Esophagus muscularis mucosa (tissue), 3 donors: ENCODE measurements around the gene CROCC2.

Experiments used
- POLR2A ChIP-seq: fragments of 450-650 bp; IDR thresholded peaks from one replicate; pipeline ENCODE4 v1.6.1; 2017; ENCODE audit warnings: antibody characterized with exemption, moderate library complexity, mild to moderate bottlenecking, low read depth
- TF ChIP-seq, protein P1 (sequence below), 3 experiments: fragments of 200-600 bp in 2 of 3; fragments of 450-650 bp in 1 of 3; sonication (generic) in 2 of 3; IDR thresholded peaks; one replicate each; pipeline ENCODE4 v1.5.1; 2017 to 2019; ENCODE audit warnings: antibody characterized with exemption in 3 of 3, mild to moderate bottlenecking in 2 of 3, moderate library complexity in 1 of 3

DNA sequence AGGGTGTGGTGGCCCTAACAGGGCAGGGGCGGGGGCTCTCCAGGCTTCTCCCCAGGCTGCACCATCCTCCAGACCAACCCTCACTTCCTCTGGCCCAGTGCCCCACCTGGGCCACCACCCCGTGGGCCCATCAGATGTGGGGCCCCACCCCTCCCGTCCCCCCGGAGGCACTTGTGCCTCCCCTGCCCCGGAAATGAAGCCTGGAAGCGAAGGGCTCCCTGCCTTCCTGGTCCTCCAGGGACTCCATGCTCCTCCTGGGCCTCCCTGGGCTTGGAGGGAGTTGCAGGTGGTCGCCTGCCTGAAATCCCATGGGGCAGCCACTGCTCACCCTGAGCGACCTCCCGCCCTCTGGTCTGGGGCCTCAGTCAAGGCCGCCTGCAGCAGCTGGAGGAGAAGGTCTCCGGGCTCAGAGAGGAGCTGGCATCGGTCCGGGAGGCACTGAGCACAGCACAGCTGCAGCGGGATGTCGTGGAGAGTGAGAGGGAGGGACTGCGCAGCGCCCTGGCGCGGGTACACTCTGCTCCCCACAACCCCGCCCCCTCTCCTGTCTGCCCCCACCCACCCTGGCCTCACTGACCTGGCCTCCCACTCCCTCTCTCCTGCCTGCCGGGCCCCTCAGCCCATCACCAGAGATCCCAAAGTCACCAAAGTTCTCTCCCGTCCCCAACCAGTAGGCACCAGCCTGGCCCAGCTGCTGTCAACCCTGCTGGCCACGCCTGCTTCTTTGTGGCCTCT is 28.0 kb downstream of the CROCC2 start:
- no peak for TF ChIP-seq POLR2A
- TF ChIP-seq, protein P1, sequence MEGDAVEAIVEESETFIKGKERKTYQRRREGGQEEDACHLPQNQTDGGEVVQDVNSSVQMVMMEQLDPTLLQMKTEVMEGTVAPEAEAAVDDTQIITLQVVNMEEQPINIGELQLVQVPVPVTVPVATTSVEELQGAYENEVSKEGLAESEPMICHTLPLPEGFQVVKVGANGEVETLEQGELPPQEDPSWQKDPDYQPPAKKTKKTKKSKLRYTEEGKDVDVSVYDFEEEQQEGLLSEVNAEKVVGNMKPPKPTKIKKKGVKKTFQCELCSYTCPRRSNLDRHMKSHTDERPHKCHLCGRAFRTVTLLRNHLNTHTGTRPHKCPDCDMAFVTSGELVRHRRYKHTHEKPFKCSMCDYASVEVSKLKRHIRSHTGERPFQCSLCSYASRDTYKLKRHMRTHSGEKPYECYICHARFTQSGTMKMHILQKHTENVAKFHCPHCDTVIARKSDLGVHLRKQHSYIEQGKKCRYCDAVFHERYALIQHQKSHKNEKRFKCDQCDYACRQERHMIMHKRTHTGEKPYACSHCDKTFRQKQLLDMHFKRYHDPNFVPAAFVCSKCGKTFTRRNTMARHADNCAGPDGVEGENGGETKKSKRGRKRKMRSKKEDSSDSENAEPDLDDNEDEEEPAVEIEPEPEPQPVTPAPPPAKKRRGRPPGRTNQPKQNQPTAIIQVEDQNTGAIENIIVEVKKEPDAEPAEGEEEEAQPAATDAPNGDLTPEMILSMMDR (IDR thresholded peaks at IDR 0.05), result no peak
